Esophagus squamous epithelium (tissue), 4 donors: ENCODE results near the gene CDR2L.

Experiments
- POLR2A ChIP-seq, 4 donors: fragments of 450-650 bp; IDR thresholded peaks; one replicate each; pipeline ENCODE4 v1.6.1; 2017; ENCODE audit warnings: antibody characterized with exemption in 4 of 4, mild to moderate bottlenecking in 4 of 4, moderate library complexity in 3 of 4
- TF ChIP-seq, protein P1 (sequence below), 6 experiments: fragments of 450-650 bp in 4 of 6; fragments of 200-600 bp in 2 of 6; sonication (generic) in 2 of 6; IDR thresholded peaks; one replicate each; pipeline ENCODE4 v1.5.1; 2016 to 2019; ENCODE audit warnings: antibody characterized with exemption in 6 of 6, mild to moderate bottlenecking in 4 of 6, moderate library complexity in 4 of 6

- TF ChIP-seq, protein P1, sequence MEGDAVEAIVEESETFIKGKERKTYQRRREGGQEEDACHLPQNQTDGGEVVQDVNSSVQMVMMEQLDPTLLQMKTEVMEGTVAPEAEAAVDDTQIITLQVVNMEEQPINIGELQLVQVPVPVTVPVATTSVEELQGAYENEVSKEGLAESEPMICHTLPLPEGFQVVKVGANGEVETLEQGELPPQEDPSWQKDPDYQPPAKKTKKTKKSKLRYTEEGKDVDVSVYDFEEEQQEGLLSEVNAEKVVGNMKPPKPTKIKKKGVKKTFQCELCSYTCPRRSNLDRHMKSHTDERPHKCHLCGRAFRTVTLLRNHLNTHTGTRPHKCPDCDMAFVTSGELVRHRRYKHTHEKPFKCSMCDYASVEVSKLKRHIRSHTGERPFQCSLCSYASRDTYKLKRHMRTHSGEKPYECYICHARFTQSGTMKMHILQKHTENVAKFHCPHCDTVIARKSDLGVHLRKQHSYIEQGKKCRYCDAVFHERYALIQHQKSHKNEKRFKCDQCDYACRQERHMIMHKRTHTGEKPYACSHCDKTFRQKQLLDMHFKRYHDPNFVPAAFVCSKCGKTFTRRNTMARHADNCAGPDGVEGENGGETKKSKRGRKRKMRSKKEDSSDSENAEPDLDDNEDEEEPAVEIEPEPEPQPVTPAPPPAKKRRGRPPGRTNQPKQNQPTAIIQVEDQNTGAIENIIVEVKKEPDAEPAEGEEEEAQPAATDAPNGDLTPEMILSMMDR (IDR thresholded peaks at IDR 0.05): no peak
- TF ChIP-seq POLR2A (IDR thresholded peaks at IDR 0.05): no peak
Observed at GRCh38 chr17:75005291-75005690, 17.9 kb downstream of the CDR2L start.
